GM12864 (cell line): ENCODE data around the gene TNP1.

ENCODE experiments used
- DNase-seq: peaks from one replicate; pipeline ENCODE4 v3.0.0-alpha.2; 2011; ENCODE audit warnings: low read depth
- H3K4me3 ChIP-seq: 2 replicates; pipeline ENCODE4 v1.5.1; 2011; ENCODE audit warnings: mild to moderate bottlenecking, low read depth, low read length, control low read depth
- TF ChIP-seq, protein P1 (sequence below): IDR thresholded peaks from 2 replicates; pipeline ENCODE4 v1.5.1; 2011; ENCODE audit warnings: low read depth, mild to moderate bottlenecking, moderate library complexity, low read length, control low read depth, inconsistent platforms; ENCODE audit errors: missing control alignments

TNP1 gene

GRCh38 chr2:216819055-216819454 lies 40.8 kb downstream of the TNP1 start:
- DNase-seq: no peak
- no peak overlapping the region for H3K4me3 ChIP-seq
- TF ChIP-seq, protein P1, sequence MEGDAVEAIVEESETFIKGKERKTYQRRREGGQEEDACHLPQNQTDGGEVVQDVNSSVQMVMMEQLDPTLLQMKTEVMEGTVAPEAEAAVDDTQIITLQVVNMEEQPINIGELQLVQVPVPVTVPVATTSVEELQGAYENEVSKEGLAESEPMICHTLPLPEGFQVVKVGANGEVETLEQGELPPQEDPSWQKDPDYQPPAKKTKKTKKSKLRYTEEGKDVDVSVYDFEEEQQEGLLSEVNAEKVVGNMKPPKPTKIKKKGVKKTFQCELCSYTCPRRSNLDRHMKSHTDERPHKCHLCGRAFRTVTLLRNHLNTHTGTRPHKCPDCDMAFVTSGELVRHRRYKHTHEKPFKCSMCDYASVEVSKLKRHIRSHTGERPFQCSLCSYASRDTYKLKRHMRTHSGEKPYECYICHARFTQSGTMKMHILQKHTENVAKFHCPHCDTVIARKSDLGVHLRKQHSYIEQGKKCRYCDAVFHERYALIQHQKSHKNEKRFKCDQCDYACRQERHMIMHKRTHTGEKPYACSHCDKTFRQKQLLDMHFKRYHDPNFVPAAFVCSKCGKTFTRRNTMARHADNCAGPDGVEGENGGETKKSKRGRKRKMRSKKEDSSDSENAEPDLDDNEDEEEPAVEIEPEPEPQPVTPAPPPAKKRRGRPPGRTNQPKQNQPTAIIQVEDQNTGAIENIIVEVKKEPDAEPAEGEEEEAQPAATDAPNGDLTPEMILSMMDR: no peak

DNA sequence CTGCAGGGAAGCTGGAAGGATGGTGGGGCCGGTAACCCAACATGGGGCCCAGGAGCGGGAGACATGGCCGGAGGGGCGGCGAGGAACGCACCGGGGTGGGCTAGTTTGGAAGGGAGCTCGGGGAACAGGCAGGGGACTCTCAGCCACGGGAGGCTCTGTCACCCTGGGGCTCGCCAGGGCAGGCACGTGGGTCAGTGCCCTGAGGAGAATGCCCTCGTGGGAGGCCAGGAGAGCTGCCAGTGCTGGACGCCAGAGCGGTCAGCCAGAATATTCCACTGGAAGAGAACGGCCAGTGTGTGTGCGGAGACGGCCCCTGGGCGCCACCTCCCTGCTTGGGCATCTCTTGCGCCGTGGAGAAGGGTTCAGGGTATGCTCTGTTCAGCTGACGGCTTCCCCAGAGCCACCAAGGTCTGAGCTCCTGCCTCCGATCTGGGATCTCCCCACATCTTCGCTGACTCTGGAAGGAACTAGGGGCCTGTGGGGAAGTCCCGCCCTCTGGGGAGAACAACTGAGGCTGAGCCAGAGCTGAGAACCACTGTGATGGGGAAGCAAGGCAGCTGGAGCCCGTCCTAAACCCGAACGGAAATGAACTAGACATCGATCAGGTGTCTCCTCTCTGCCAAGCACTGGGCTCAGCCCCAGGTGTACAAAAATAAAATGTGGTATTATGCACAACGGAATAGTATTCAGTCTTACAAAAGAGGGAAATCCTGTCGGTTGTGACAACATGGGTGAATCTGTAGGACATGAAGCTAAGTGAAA lies 49.3 kb downstream of the TNP1 start:
- H3K4me3 ChIP-seq: no peak overlapping the region
- TF ChIP-seq, protein P1: no peak
- DNase-seq: no peak
